ACC112 (cell line): ENCODE results near the gene MINDY4.

ENCODE experiments used
- H2AFZ ChIP-seq: fragments of 200-600 bp; sonication (generic); one replicate; pipeline ENCODE4 v1.6.0; 2017; ENCODE audit warnings: antibody characterized with exemption, low read length; ENCODE audit not compliant: unreplicated experiment
- H3K27ac ChIP-seq: fragments of 200-600 bp; sonication (generic); 2 replicates; pipeline ENCODE4 v1.5.1; 2014; ENCODE audit warnings: low read depth, mild to moderate bottlenecking, antibody characterized with exemption, low read length, moderate library complexity
- H3K27me3 ChIP-seq: fragments of 200-600 bp; sonication (generic); 2 replicates; pipeline ENCODE4 v1.6.1; 2014; ENCODE audit warnings: mild to moderate bottlenecking, antibody characterized with exemption, low read length, moderate library complexity, mixed read lengths; ENCODE audit not compliant: insufficient read depth
- H3K36me3 ChIP-seq: fragments of 200-600 bp; sonication (generic); 2 replicates; pipeline ENCODE4 v1.6.1; 2016; ENCODE audit warnings: mild to moderate bottlenecking, antibody characterized with exemption, low read length, moderate library complexity, mixed read lengths; ENCODE audit not compliant: insufficient read depth
- H3K4me1 ChIP-seq: fragments of 200-600 bp; sonication (generic); one replicate; pipeline ENCODE4 v1.6.1; 2016; ENCODE audit warnings: low read length, mixed read lengths; ENCODE audit not compliant: insufficient read depth, unreplicated experiment, control insufficient read depth
- H3K4me3 ChIP-seq: fragments of 200-600 bp; sonication (generic); 2 replicates; pipeline ENCODE4 v1.5.1; 2014; ENCODE audit warnings: mild to moderate bottlenecking, low read depth, low read length
- H3K79me2 ChIP-seq: fragments of 200-600 bp; sonication (generic); one replicate; pipeline ENCODE4 v1.6.0; 2016; ENCODE audit warnings: low read length; ENCODE audit not compliant: control insufficient read depth, unreplicated experiment, insufficient read depth

Gene MINDY4

DNA sequence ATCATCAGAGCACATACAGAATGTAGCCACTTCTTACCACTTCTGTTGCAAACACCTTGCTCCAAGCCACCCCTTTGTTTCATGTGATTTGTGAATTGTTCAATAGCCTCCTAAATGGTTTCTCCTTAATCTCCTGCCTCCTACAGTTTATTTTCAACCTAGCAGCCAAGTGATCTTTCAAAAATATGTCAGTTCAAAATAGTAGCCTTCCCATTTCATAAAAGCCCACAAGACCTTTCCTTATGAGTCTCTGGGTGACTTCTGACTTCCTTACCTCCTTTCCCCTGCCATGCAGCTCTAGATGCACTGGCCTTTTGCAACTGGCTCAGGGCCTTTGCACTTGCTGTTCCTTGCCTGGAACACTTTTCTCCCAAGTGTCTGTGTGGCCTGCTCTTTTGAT, 4.8 kb downstream of the MINDY4 start:
- H2AFZ ChIP-seq, result no peak overlapping the region
- H3K27ac ChIP-seq, result no peak overlapping the region
- H3K36me3 ChIP-seq, result no peaks in the 10 kb centered on the region
- peaks cover 10% of the 10 kb centered on the region for H3K79me2 ChIP-seq
- no peak overlapping the region for H3K4me3 ChIP-seq
- H3K4me1 ChIP-seq, result peaks cover 7% of the 10 kb centered on the region
- H3K27me3 ChIP-seq, result no peaks in the 10 kb centered on the region

DNA sequence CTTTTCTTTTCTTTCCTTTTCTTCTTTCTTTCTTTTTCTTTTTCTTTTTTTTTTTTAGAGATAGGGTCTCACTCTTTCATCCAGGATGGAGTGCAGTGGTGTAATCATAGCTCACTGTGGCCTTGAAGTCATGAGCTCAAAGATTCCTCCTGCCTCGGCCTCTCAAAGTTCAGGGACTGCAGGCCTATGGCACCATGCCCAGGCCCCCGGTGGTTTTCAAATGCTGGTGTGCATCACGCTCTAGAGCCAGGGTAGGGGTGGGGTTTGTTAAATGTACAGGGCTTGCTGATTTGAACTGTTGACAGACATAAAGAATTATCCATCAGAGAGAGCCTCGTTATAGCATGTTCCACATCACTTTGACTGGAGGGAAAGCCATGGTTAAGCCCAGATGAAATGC, 5.8 kb downstream of the MINDY4 start:
- peaks cover 10% of the 10 kb centered on the region for H3K79me2 ChIP-seq
- no peaks in the 10 kb centered on the region for H3K27me3 ChIP-seq
- H3K27ac ChIP-seq, result no peak overlapping the region
- no peak overlapping the region for H3K4me3 ChIP-seq
- no peaks in the 10 kb centered on the region for H3K36me3 ChIP-seq
- peaks cover 7% of the 10 kb centered on the region for H3K4me1 ChIP-seq
- no peak overlapping the region for H2AFZ ChIP-seq

DNA sequence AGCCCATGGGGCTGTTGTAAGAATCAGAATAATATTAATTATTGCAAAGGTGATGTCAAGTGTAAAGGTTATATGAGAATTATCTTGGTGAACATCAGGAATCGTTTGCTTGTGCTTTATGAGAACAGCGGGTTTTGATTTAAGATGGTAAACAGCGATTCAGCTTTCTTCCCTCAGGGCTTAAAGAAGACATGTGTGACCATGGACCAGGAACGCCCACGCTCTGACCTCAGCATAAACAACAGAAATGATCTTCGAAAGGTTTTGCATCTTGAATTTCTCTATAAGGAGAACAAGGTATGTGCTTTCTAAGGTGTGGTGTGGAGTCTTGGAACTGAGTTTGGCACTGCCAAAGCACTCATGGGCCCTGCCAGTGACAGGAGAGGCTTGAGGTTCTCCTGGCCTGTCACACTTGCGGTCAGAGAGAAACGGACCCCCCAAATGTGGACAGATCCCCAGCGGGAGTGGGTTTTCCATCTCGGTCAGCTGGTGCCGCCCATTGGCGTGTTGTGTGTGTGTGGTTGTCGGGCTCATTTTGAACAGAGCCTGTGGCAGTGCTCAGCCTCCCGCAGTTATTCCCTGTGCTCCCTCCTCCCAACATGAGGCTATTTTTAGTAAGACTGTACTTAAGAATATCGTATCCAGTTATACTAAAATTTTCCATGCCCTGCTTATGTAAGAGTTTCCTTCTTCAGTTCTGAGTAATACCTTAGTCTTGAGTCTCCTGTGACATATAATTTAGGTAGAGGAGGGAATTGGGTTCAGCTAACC, 7.2 kb downstream of the MINDY4 start:
- Histone ChIP-seq H3K79me2 (peaks cover 5% of the 10 kb centered on the region), H3K27me3 (no peaks in the 10 kb centered on the region), H3K27ac (no peak overlapping the region), H3K36me3 (no peaks in the 10 kb centered on the region), H3K4me1 (no peaks in the 10 kb centered on the region), H2AFZ (no peak overlapping the region), H3K4me3 (no peak overlapping the region)

DNA sequence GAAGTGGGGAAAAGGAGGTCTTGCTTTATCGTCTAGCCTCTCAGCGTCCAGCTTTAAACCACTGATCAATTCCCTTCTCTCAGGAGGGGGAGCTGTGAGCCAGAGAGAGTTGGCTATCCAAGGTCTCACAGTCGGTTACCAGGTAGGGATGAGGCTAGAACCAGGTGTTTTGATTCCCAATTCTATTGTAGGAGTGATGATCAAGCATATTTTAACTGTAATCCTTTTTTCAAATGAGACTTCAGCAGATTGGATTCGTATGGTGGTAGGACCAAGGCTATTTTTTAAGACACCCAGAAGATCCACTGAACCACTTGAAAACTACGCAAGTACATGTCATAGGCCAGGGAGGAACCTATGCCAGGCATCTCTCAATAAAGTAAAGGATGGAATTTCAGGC, 8.4 kb downstream of the MINDY4 start:
- Histone ChIP-seq H3K27me3 (no peaks in the 10 kb centered on the region), H2AFZ (no peak overlapping the region), H3K79me2 (peaks cover 2% of the 10 kb centered on the region), H3K27ac (no peak overlapping the region), H3K4me1 (no peaks in the 10 kb centered on the region), H3K36me3 (no peaks in the 10 kb centered on the region), H3K4me3 (no peak overlapping the region)

DNA sequence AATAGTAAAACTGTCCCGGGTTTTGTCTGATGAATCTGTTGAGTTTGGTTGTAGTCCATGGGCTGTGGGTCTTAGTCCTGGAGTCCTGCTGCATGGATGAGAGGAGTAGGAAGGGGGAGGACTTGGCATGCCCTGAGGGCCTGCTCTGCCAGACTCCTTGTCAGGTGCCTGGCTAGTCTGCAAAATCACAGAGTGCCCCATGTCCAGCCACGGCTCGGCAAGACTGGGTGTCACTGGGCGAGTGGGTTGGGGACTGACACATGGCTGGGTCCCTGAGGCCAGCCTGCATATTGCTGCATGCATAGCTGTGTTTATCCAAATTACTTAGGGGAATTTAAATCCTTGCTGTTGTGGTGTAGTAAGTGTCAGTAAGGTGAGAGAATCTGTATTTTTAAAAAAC, 9.7 kb downstream of the MINDY4 start:
- H3K36me3 ChIP-seq, result no peaks in the 10 kb centered on the region
- no peaks in the 10 kb centered on the region for H3K27me3 ChIP-seq
- H3K4me1 ChIP-seq, result no peaks in the 10 kb centered on the region
- H3K4me3 ChIP-seq, result no peak overlapping the region
- H3K27ac ChIP-seq, result no peak overlapping the region
- H3K79me2 ChIP-seq, result peaks cover 2% of the 10 kb centered on the region
- no peak overlapping the region for H2AFZ ChIP-seq

DNA sequence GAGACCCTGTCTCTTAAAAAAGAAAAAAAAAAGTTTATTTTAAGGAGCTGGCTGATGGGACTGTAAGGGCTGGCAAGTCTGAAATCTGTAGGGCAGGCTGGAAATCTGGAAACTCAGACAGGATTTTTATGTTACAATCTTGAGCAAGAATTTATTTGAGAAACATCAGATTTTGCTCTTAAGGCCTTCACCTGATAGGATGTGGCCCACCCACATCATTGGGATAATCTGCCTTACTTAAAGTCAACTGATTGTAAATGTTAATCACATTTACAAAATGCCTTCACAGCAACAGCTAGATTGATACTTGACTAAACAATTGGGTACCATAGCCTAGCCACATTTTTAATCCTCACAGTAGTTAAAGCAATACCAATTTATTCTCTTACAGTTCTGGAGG, 11.5 kb downstream of the MINDY4 start:
- Histone ChIP-seq H3K27ac (no peak overlapping the region), H3K36me3 (no peaks in the 10 kb centered on the region), H3K27me3 (no peaks in the 10 kb centered on the region), H3K79me2 (no peaks in the 10 kb centered on the region), H2AFZ (no peak overlapping the region), H3K4me1 (no peaks in the 10 kb centered on the region), H3K4me3 (no peak overlapping the region)

DNA sequence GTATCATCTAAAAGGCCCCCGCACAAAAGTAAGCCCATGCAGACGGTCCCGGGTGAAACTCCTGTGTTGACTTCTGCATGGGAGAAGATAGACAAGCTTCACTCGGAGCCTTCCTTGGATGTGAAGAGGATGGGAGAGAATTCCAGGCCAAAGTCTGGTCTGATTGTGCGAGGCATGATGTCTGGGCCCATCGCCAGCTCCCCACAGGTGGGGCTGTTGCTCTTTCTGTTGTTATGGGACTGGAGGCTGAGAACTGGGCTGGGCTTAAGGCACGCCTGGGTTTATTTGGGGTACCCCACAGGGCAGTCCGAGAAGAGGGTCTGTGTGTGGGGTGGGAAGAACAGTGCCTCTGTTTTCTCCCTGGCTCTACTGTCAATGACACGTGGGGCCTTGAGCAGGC, 14.6 kb downstream of the MINDY4 start:
- no peak overlapping the region for H3K4me3 ChIP-seq
- no peak overlapping the region for H3K27ac ChIP-seq
- H3K4me1 ChIP-seq, result peaks cover 18% of the 10 kb centered on the region
- H3K27me3 ChIP-seq, result no peaks in the 10 kb centered on the region
- no peak overlapping the region for H2AFZ ChIP-seq
- no peaks in the 10 kb centered on the region for H3K79me2 ChIP-seq
- no peaks in the 10 kb centered on the region for H3K36me3 ChIP-seq

DNA sequence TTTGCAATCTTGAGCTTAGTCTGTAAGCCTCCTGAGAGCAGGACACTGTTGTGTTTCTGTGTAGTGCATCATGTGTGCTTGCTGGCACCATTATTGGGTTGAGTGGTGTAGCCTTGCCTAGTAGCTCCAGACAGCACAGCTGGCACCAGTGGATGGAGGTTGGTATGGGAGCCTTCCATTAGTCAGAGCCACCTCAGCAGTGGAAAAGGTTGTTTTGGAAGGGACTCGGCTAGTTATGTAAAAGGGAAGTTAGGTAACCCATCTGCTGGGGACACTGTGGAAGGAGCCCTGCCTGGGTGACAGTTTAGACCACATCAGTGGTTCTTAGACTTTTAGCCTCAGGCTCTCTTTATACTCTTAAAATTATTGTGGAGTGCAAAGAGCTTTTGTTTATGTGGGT, 16.3 kb downstream of the MINDY4 start:
- H3K4me3 ChIP-seq, result no peak overlapping the region
- H3K36me3 ChIP-seq, result no peaks in the 10 kb centered on the region
- H3K27ac ChIP-seq, result no peak overlapping the region
- no peaks in the 10 kb centered on the region for H3K79me2 ChIP-seq
- no peak overlapping the region for H2AFZ ChIP-seq
- no peaks in the 10 kb centered on the region for H3K27me3 ChIP-seq
- peaks cover 18% of the 10 kb centered on the region for H3K4me1 ChIP-seq

DNA sequence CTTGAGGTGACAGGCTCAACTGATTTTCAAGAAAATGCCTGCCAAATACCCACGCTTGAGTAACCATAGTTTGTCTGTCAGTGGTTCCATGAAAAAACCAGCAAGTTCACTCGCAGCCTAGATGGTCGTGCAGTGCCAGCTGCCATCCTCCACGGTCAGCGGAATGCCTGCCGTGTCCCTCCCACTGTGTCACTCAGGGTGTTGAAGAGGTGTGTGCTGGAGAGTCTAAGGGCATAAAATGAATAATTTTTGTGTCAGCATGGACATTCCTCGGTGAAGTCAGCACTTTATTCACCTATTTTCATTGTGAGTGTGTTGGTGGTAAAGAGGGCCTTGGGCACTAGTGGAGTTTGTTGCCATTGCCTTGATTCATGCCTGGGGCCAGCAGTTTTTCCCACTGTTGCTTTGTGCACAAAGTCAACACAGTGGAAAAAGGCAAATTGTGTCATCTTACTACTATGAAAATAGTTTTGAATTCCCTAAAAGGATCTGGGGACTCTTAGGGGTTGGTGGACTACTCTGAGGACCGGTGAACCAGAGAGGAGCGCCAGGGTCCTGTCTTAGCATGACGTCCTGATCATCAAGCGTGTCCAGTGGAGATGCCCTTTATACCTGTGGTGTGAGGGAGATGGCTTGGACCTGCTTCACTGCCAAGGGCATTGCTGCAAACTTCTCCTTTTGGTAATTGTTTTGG, 17.6 kb downstream of the MINDY4 start:
- Histone ChIP-seq H3K27me3 (no peaks in the 10 kb centered on the region), H2AFZ (no peak overlapping the region), H3K27ac (peak overlapping the region; percentile 57), H3K4me3 (no peak overlapping the region), H3K36me3 (no peaks in the 10 kb centered on the region), H3K79me2 (no peaks in the 10 kb centered on the region), H3K4me1 (peaks cover 18% of the 10 kb centered on the region)

DNA sequence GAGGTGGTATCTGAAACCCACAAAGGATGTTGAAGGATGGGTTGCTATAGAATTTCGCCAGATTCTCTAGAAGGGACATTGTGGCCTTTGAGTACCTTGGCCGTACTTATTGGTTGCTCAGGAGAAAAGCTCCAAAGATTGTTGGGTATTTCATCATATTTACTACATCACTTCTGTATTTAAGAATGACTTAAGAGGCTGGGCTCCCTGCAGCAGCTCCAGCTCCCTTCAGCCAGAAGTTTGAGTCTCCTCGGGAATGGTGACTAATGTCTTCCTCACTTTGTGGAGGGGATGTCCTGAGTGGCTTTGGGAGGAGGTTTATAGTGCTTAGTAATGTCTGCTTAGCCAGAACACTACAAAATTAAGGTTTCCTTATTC, 18.1 kb downstream of the MINDY4 start:
- no peaks in the 10 kb centered on the region for H3K79me2 ChIP-seq
- no peak overlapping the region for H3K4me3 ChIP-seq
- H3K27ac ChIP-seq, result peak overlapping the region; percentile 57
- H3K27me3 ChIP-seq, result no peaks in the 10 kb centered on the region
- H2AFZ ChIP-seq, result no peak overlapping the region
- H3K36me3 ChIP-seq, result no peaks in the 10 kb centered on the region
- peaks cover 18% of the 10 kb centered on the region for H3K4me1 ChIP-seq

DNA sequence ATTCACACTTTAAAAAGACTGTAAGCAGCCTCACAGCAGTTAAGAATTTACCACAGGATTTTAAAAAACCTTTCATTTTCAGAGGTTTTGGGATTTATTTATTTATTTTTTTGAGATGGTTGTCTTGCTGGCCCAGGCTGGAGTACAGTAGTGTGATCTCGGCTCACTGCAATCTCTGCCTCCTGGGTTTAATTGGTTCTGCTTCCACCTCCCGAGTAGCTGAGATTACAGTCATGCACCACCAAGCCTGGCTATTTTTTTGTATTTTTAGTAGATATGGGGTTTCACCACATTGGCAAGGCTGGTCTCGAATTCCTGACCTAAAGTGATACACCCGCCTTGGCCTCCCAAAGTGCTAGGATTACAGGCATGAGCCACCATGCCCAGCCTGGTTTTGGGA, 19.1 kb downstream of the MINDY4 start:
- Histone ChIP-seq H2AFZ (no peak overlapping the region), H3K36me3 (no peaks in the 10 kb centered on the region), H3K27me3 (no peaks in the 10 kb centered on the region), H3K4me1 (peaks cover 24% of the 10 kb centered on the region), H3K4me3 (no peak overlapping the region), H3K79me2 (no peaks in the 10 kb centered on the region), H3K27ac (no peak overlapping the region)
